ENCODE results near the gene RPS16.

DNA sequence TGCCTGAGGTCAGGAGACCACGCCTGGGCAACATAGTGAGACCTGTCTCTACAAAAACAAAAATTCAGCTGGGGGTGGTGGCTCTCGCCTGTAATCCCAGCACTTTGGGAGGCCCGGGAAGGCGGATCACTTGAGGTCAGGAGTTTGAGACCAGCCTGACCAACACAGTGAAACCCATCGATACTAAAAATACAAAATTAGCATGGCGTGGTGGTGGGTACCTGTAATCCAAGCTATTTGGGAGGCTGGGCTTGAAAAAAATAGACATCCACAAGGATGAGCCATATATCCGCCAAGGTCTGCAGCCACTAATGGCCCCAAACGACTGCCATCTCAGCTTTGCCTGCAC lies 3.1 kb downstream of the RPS16 start:
- TF ChIP-seq CTCF (IDR thresholded peaks at IDR 0.05) (no peak), POLR2A (IDR thresholded peaks at IDR 0.05) (no peak)

Data from prostate gland (tissue), 2 donors.